ENCODE results near the gene IL4R.

GRCh38 chr16:27270349-27270748 lies 43.4 kb upstream of the IL4R start:
- no peak for TF ChIP-seq CREB1 (CRISPR knock-in tag; IDR thresholded peaks at IDR 0.05; ENCODE audit: low read depth)
- TF ChIP-seq, protein P1, sequence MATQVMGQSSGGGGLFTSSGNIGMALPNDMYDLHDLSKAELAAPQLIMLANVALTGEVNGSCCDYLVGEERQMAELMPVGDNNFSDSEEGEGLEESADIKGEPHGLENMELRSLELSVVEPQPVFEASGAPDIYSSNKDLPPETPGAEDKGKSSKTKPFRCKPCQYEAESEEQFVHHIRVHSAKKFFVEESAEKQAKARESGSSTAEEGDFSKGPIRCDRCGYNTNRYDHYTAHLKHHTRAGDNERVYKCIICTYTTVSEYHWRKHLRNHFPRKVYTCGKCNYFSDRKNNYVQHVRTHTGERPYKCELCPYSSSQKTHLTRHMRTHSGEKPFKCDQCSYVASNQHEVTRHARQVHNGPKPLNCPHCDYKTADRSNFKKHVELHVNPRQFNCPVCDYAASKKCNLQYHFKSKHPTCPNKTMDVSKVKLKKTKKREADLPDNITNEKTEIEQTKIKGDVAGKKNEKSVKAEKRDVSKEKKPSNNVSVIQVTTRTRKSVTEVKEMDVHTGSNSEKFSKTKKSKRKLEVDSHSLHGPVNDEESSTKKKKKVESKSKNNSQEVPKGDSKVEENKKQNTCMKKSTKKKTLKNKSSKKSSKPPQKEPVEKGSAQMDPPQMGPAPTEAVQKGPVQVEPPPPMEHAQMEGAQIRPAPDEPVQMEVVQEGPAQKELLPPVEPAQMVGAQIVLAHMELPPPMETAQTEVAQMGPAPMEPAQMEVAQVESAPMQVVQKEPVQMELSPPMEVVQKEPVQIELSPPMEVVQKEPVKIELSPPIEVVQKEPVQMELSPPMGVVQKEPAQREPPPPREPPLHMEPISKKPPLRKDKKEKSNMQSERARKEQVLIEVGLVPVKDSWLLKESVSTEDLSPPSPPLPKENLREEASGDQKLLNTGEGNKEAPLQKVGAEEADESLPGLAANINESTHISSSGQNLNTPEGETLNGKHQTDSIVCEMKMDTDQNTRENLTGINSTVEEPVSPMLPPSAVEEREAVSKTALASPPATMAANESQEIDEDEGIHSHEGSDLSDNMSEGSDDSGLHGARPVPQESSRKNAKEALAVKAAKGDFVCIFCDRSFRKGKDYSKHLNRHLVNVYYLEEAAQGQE (IDR thresholded peaks at IDR 0.05; ENCODE audit: unreplicated experiment), result no peak
- no peak for TF ChIP-seq ZNF331 (CRISPR knock-in tag; IDR thresholded peaks at IDR 0.05; ENCODE audit: low read depth)
- no peak for TF ChIP-seq CTCF (conservative IDR thresholded peaks at IDR 0.05; ENCODE audit: low read depth in 2 of 2)

Measured in GM23338 (cell line).